Immature natural killer cell (primary cell): Measurements from ENCODE around the gene CDK13. TPM values are rescaled to one million over a fixed set of nuclear protein-coding genes. Genes with fewer than 3 reads are reported as not detected.

ENCODE experiments used
- DNase-seq, 3 donors: peaks; one replicate each; pipeline ENCODE4 v3.0.0; 2022; ENCODE audit warnings: mixed read lengths in 1 of 3
- H3K27ac Mint-ChIP-seq, 6 donors: one replicate each; pipeline ENCODE4 v1.8.0; 2020; ENCODE audit warnings: mixed read lengths in 6 of 6, mild to moderate bottlenecking in 5 of 6, inconsistent platforms in 4 of 6, moderate library complexity in 3 of 6
- H3K27me3 Mint-ChIP-seq, 3 donors: one replicate each; pipeline ENCODE4 v1.8.0; 2020 to 2021; ENCODE audit warnings: low read depth in 3 of 3, mild to moderate bottlenecking in 3 of 3, mixed read lengths in 3 of 3, moderate library complexity in 3 of 3, inconsistent platforms in 1 of 3
- H3K36me3 Mint-ChIP-seq, 3 donors: one replicate each; pipeline ENCODE4 v1.8.0; 2020; ENCODE audit warnings: mixed read lengths in 3 of 3, inconsistent platforms in 2 of 3, mild to moderate bottlenecking in 2 of 3
- H3K4me1 Mint-ChIP-seq, 2 donors: one replicate each; pipeline ENCODE4 v1.8.0; 2020; ENCODE audit warnings: inconsistent platforms in 2 of 2, mild to moderate bottlenecking in 2 of 2, mixed read lengths in 2 of 2, moderate library complexity in 1 of 2
- H3K4me3 Mint-ChIP-seq, 5 donors: one replicate each; pipeline ENCODE4 v1.8.0; 2020; ENCODE audit warnings: mild to moderate bottlenecking in 5 of 5, mixed read lengths in 5 of 5, inconsistent platforms in 3 of 5, moderate library complexity in 3 of 5
- H3K9me3 Mint-ChIP-seq, 6 donors: one replicate each; pipeline ENCODE4 v1.8.0; 2020; ENCODE audit warnings: mild to moderate bottlenecking in 6 of 6, mixed read lengths in 6 of 6, inconsistent platforms in 4 of 6, moderate library complexity in 3 of 6
- polyA plus RNA-seq, 3 donors: library from polyadenylated mRNA; unstranded; fragments of 300-500 nt; fragmentation: Illumina TruSeq; gene quantifications; one replicate each; pipeline ENCODE4 v1.2.3, GENCODE V29; 2021

Gene CDK13
- polyA plus RNA-seq, 3 donors from 2014 or later, result 19.1 to 58.3 (median 22.6) TPM

DNA sequence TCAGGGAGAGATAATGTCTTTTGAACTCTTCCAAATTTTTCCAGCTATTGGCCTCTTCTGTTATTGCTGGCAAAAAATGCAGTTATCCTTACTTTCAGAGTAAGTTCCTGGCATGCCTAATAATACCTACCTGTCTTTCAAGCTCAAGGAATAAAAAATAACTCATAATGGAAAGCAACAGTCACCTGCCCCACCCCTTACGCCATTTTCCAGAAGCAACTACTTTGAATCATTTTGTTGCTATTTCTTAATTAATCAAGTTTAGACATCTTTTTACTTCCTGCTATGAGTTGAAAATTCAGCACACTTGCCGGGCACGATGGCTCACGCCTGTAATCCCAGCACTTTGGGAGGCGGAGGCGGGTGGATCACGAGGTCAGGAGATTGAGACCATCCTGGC lies 23.0 kb upstream of the CDK13 start:
- Mint-ChIP-seq H3K4me1 (no peaks in the 10 kb centered on the region), H3K27ac (no peak overlapping the region), H3K27me3 (peaks cover 0 to 4% (median 4%) of the 10 kb centered on the region in 3 donors), H3K9me3 (no peaks in the 10 kb centered on the region), H3K4me3 (no peak overlapping the region), H3K36me3 (no peaks in the 10 kb centered on the region)
- DNase-seq, result no peak

DNA sequence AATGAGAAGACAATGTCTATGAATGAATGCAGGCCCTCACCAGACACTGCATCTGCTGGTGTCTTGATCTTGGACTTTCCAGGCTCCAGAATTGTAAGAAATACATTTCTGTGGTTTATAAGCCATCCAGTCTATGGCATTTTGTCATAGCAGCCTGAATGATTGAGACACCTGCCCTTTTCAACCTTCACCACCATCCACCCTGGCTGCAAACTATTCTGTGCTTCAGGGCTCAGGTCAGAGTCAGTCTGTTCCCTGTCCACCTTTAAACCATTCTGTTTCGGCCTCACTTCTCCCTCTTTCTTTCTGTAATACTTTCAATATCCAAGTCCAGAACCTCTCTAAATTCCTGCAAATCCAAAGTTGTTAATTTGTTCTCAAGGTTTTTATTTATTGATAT lies 15.9 kb upstream of the CDK13 start:
- DNase-seq, result no peak
- Mint-ChIP-seq H3K27me3 (peaks cover 0 to 2% (median 1%) of the 10 kb centered on the region in 3 donors), H3K36me3 (no peaks in the 10 kb centered on the region), H3K4me3 (no peak overlapping the region), H3K9me3 (peaks cover 0 to 1% (median 0%) of the 10 kb centered on the region in 6 donors), H3K27ac (no peak overlapping the region), H3K4me1 (no peaks in the 10 kb centered on the region)

DNA sequence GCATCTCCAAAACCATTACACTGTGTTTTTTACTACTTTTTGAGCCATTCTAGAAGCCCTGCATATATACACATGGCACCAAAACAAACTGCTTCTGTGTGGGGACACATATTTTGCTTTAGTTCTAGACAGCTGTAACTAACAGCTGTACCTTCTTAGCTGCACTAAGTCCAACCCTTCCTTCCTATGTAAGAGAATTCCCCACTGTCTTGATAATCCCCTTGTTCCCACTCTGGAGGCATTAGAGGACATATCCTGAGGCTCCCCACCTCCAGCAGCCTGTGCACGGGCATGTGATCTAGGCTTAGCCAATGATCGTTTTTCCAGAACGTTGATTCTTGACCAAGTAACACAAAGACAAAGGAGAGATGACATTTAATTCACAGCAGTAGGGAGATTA lies 13.3 kb upstream of the CDK13 start:
- Mint-ChIP-seq H3K36me3 (no peaks in the 10 kb centered on the region), H3K27me3 (peaks cover 0 to 2% (median 0%) of the 10 kb centered on the region in 3 donors), H3K9me3 (peaks cover 0 to 1% (median 0%) of the 10 kb centered on the region in 6 donors), H3K4me3 (no peak overlapping the region), H3K4me1 (no peaks in the 10 kb centered on the region), H3K27ac (no peak overlapping the region)
- DNase-seq, result no peak

DNA sequence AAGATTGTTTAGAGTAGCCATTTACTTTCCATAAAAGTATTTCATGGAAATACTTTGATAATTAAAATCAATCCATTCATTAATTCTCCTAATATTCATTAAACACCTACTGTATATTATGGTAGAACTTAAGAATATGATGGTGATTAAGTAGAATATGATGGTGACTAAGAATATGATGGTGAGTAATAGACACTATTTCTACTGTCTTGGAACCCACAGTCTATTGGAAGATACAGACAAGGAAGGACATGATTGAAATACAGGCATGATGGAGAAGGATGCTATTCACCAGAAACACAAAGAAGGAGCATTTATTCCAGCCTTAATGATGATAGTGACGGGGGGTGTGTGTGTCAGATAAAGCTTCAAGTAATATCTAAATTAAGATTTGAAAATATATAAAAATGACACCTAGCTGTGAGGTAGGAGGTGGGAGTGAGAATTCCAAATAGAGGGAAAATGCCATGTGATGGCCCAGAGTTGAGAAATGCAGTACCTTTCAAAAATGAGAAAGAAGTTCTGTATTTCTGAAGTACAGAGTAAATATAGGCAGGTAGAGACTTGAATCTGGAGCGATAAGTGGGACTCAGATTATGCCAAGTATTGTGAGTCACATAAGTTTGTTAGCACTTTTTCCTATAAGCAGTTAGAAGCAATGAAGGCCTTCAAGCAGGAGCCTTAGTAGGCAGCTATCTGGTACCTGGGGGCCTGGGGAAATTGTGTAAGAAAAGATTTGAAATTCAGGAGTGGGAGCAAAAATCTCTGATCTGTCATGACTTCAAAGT lies 12.5 kb upstream of the CDK13 start:
- H3K4me3 Mint-ChIP-seq, result no peak overlapping the region
- peaks cover 0 to 1% (median 0%) of the 10 kb centered on the region in 6 donors for H3K9me3 Mint-ChIP-seq
- H3K36me3 Mint-ChIP-seq, result no peaks in the 10 kb centered on the region
- no peak for DNase-seq
- no peaks in the 10 kb centered on the region for H3K4me1 Mint-ChIP-seq
- no peak overlapping the region for H3K27ac Mint-ChIP-seq
- peaks cover 0 to 2% (median 0%) of the 10 kb centered on the region in 3 donors for H3K27me3 Mint-ChIP-seq

DNA sequence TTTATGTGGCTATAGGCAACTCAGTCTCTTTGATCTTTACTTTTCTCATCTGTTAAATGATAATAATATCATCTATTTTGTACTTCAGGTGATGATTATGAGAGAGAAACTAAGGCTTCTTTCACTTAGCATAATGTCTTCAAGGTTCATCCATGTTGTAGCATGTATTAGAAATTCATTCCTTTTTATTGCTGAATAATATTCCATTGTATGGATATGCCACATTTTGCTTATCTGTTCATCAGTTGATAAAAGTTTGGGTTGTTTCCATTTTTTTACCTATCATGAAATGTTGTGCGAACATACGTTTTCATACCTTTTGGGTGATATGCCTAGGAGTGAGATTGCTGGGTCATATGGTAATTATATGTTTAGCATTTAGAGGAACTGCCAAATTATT lies 7.2 kb upstream of the CDK13 start:
- no peak for DNase-seq
- Mint-ChIP-seq H3K27ac (no peak overlapping the region), H3K4me3 (no peak overlapping the region), H3K27me3 (no peaks in the 10 kb centered on the region), H3K4me1 (peaks cover 6 to 10% of the 10 kb centered on the region in 2 donors), H3K9me3 (no peaks in the 10 kb centered on the region), H3K36me3 (no peaks in the 10 kb centered on the region)

DNA sequence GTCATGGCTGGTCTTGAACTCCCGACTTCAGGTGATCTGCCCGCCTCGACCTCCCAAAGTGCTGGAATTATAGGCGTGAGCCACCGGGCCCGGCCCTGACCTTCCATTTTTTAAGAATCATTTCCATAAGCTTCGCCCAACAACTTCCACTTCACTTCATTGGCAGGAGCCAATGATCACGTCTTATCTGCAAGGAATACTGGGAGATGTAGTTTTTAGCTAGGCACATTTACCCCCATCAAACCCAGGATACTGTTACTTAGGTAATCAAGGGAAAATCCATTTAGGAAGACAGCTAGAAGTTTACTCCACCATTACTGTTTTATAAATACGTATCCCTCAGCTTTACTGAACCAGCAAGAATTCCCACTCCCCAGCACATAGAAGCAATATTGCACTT lies 3.4 kb upstream of the CDK13 start:
- Mint-ChIP-seq H3K4me3 (peak overlapping the region in 1 of 5 donors; percentile 10), H3K27me3 (peaks cover 21 to 24% (median 22%) of the 10 kb centered on the region in 3 donors), H3K27ac (peak overlapping the region in 3 of 6 donors; percentile 22 to 100 (median 59)), H3K9me3 (peaks cover 0 to 1% (median 0%) of the 10 kb centered on the region in 6 donors), H3K36me3 (no peaks in the 10 kb centered on the region), H3K4me1 (peaks cover 25 to 26% of the 10 kb centered on the region in 2 donors)
- DNase-seq, result no peak

DNA sequence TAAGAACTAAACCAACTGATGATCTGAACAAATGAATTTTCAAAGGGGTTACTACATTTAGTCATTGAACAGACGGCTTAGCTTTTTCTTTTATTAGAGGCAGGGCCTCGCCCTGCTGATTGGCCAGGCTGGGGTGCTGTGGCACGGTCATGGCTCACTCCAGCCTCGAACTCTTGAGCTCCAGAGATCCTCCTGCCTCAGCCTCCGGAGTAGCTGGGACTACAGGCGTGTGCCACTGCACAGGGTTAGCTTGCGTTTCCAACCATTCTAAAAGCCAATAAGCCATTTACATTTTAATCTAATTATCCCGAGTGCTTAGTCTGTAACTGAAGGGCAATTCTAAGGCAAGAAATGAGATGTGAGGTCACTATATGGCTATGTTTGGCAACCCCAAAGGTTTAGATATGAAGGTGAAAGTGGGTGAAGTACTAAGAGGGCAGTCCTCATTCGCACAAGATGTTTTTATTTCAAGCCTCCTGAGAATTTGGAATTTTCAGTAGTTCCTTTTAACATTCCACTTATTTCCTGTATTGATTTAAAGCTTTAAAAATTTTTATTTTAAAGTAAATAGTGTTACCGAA lies 1.6 kb upstream of the CDK13 start:
- H3K4me3 Mint-ChIP-seq, result peak overlapping the region; percentile 95 to 99 (median 97)
- H3K9me3 Mint-ChIP-seq, result peaks cover 0 to 1% (median 0%) of the 10 kb centered on the region in 6 donors
- peak overlapping the region; percentile 100 for H3K27ac Mint-ChIP-seq
- DNase-seq, result no peak
- peaks cover 41 to 43% of the 10 kb centered on the region in 2 donors for H3K4me1 Mint-ChIP-seq
- peaks cover 25 to 26% (median 26%) of the 10 kb centered on the region in 3 donors for H3K27me3 Mint-ChIP-seq
- no peaks in the 10 kb centered on the region for H3K36me3 Mint-ChIP-seq

DNA sequence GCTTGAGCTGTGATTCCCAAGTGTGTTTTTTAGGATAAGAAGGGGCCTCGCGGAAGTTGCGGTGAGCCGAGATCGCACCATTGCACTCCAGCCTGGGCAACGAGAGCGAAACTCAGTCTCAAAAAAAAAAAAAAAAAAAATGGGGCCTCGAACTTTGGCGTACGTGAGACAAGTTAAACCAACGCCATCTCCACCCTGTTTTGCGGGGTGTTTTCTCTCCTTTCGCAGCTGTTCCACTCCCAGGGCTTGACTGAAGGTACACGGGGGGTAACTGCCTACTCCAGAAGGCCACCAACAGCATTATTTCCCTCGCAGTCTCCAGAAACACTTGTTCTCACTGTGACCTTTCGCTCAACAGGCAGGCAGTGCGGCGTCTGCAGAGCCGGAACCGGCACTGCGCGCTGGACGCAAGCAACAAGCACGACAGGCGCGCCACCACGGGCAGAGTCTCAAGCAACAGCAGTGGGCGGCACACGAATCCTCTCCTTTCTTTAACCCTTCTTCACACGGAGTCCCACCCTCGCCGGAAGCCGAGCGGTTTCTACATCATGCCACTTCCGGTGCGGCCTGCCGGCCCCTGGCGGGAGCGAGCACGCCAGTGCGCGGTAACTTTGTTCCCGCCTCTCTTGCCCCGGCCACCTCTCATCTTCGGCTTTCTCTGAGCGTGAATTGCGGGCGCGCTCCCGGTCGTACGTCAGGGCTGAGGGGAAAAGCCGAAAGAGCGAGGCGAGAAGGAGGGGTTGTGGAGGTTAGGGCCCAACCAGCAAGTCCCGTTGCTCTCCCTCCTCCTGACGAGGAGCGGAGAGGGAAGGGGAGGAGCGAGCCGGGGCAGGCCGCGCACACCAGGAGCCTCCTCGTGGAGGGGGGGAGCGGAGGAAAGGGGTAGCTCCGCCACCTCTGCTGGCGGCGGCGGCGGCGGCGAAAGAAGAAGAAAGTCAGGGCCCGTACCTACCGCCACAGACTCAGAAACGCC lies 814 bp upstream of the CDK13 start:
- DNase-seq, result peak; percentile 99
- Mint-ChIP-seq H3K27ac (peak overlapping the region; percentile 100), H3K27me3 (peaks cover 25 to 26% (median 26%) of the 10 kb centered on the region in 3 donors), H3K9me3 (peaks cover 0 to 1% (median 0%) of the 10 kb centered on the region in 6 donors), H3K4me3 (peak overlapping the region; percentile 95 to 99 (median 97)), H3K4me1 (peaks cover 48 to 51% of the 10 kb centered on the region in 2 donors), H3K36me3 (no peaks in the 10 kb centered on the region)

DNA sequence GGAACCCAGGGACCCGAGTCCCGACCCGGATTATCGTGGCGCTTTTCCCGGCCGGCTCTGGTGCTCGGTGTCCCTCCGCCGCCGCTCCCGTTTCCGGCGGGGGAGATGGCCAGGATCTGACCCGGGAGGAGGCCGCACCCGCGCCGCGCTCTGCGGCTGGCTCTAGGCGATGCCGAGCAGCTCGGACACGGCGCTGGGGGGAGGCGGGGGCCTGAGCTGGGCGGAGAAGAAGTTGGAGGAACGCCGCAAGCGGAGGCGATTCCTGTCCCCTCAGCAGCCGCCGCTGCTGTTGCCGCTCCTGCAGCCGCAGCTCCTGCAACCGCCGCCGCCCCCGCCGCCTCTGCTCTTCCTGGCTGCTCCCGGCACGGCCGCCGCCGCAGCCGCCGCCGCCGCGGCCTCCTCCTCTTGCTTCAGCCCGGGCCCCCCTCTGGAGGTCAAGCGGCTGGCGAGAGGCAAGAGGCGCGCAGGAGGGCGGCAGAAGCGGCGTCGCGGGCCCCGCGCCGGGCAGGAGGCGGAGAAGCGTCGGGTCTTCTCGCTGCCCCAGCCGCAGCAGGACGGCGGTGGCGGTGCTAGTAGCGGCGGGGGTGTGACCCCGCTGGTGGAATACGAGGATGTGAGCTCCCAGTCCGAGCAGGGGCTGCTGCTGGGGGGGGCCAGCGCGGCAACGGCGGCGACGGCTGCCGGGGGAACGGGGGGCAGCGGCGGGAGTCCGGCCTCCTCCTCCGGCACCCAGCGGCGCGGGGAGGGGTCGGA lies 593 bp downstream of the CDK13 start:
- DNase-seq, result peak; percentile 52 to 69 (median 61)
- no peaks in the 10 kb centered on the region for H3K36me3 Mint-ChIP-seq
- peaks cover 0 to 1% (median 0%) of the 10 kb centered on the region in 6 donors for H3K9me3 Mint-ChIP-seq
- peaks cover 63 to 65% of the 10 kb centered on the region in 2 donors for H3K4me1 Mint-ChIP-seq
- peaks cover 25 to 26% (median 26%) of the 10 kb centered on the region in 3 donors for H3K27me3 Mint-ChIP-seq
- H3K4me3 Mint-ChIP-seq, result peak overlapping the region; percentile 95 to 99 (median 97)
- peak overlapping the region; percentile 100 for H3K27ac Mint-ChIP-seq

DNA sequence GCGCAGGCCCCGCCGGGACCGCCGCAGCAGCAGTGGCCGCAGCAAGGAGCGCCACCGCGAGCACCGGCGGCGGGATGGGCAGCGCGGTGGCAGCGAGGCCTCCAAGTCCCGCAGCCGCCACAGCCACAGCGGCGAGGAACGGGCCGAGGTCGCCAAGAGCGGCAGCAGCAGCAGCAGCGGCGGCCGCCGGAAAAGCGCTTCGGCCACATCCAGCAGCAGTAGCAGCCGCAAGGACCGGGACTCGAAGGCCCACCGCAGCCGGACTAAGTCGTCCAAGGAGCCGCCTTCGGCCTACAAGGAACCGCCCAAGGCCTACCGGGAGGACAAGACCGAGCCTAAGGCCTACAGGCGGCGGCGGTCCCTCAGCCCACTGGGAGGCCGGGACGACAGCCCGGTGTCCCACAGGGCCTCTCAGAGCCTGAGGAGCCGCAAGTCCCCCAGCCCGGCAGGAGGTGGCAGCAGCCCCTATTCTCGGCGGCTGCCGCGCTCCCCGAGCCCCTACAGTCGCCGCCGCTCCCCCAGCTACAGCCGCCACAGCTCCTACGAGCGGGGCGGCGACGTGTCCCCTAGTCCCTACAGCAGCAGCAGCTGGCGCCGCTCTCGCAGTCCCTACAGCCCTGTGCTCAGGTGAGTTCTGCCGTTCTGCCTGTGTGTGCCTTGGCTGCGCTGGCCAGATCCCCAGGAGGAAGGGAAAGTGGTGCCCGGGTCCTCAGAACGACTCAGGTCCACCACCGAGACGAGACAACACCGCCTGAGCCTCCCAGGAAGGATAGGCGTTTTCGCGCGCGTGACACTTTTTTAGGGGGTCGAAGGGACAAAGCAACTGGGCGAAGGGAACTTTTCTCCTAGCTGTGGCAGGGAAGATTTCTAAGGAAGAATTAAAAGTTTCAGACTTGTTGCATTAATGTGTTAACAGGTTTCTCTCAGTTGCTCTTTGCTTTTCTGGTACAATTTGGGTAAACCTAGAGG lies 1.5 kb downstream of the CDK13 start:
- H3K9me3 Mint-ChIP-seq, result peaks cover 0 to 1% (median 0%) of the 10 kb centered on the region in 6 donors
- peak; percentile 62 to 69 (median 69) for DNase-seq
- H3K27me3 Mint-ChIP-seq, result peaks cover 25 to 26% (median 26%) of the 10 kb centered on the region in 3 donors
- peaks cover 67 to 73% of the 10 kb centered on the region in 2 donors for H3K4me1 Mint-ChIP-seq
- H3K4me3 Mint-ChIP-seq, result peak overlapping the region; percentile 92 to 98 (median 95)
- peak overlapping the region; percentile 90 to 98 (median 92) for H3K27ac Mint-ChIP-seq
- no peaks in the 10 kb centered on the region for H3K36me3 Mint-ChIP-seq

DNA sequence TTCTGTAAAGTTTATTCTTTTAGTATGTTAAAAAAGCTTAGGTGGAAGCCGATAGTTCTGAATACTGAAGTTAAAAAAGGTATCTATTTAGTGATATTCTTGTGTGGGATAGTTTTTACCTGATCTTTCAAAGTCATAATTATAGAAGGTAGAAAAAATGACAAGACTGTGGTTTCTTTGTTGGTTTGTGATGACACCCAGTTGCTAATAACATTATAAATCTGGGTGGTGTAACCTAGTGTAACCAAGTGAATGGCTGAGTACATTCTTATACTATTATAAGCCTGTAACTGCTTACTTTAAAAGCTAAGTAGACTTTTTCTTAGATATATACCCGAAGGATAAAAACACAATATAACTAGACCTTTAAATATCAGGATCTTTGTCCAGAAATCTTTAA lies 2.3 kb downstream of the CDK13 start:
- no peaks in the 10 kb centered on the region for H3K36me3 Mint-ChIP-seq

DNA sequence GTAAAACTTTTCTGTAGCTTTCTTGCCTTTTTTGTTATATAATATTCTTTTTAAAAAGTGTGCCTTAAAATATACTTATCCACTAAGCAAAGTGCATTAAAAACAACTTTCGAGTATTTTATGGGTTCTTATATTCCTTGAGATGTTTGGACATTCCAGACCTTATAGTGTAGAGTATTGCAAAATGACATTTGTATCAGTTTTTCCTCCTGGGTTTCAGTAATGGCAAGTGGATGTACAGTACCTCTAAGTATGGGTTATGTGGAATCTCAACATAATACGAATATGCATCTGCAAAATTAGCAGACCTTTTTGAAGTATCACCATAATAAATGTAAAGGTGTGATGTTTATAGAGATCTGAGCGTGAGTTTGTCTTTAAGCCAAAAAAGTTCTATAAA lies 2.7 kb downstream of the CDK13 start:
- H3K4me3 Mint-ChIP-seq, result peak overlapping the region; percentile 92 to 98 (median 95)
- H3K9me3 Mint-ChIP-seq, result peaks cover 0 to 1% (median 0%) of the 10 kb centered on the region in 6 donors
- H3K27me3 Mint-ChIP-seq, result peaks cover 25 to 26% (median 26%) of the 10 kb centered on the region in 3 donors
- DNase-seq, result no peak
- peaks cover 74 to 81% of the 10 kb centered on the region in 2 donors for H3K4me1 Mint-ChIP-seq
- H3K27ac Mint-ChIP-seq, result peak overlapping the region; percentile 87 to 98 (median 91)
- H3K36me3 Mint-ChIP-seq, result no peaks in the 10 kb centered on the region

More for the DNA sequence above, 2.3 kb downstream of the CDK13 start:
- Mint-ChIP-seq H3K4me1 (peaks cover 72 to 81% of the 10 kb centered on the region in 2 donors), H3K27ac (peak overlapping the region; percentile 90 to 98 (median 92)), H3K4me3 (peak overlapping the region; percentile 92 to 98 (median 95)), H3K9me3 (peaks cover 0 to 1% (median 0%) of the 10 kb centered on the region in 6 donors), H3K27me3 (peaks cover 25 to 26% (median 26%) of the 10 kb centered on the region in 3 donors)
- DNase-seq, result peak; percentile 31 to 44 (median 41)
